K562 (cell line): ENCODE measurements around the gene OOEP. TPM values are rescaled to one million over a fixed set of nuclear protein-coding genes. Genes with fewer than 3 reads are reported as not detected.

ENCODE experiments used
- ATAC-seq: fragments of 200-7000 bp; cut with Tn5 transposase; 3 replicates; pipeline ENCODE4 v1.9.1; 2020; ENCODE audit warnings: moderate library complexity
- BruUV-seq: library from RNA; stranded (reverse); fragments of 400-500 nt; replicated peaks from 2 replicates; lab custom pipeline; 2021; lab: Mats Ljungman, UMichigan
- CTCF ChIA-PET: fragments of 300-600 bp; formaldehyde crosslinking; extraction: SDS; loops from one replicate; lab custom pipeline; 2021; ENCODE audit warnings: low intra/inter-chr PET ratio; lab: Yijun Ruan, JAX
- POLR2A ChIA-PET: fragments of 300-600, 350-650 bp; sonication (Branson Sonifier 250); formaldehyde crosslinking; extraction: SDS; loops from one replicate; lab custom pipeline; 2021; ENCODE audit warnings: antibody characterized with exemption, inconsistent platforms; lab: Yijun Ruan, JAX
- DNase-seq, 4 experiments: peaks; one replicate each; pipeline versions ENCODE4 v3.0.0 to v3.0.0-alpha.2; 2011 to 2018; ENCODE audit warnings: low spot score in 3 of 4, mixed read lengths in 3 of 4; ENCODE audit errors: extremely low read depth in 1 of 4
- FAIRE-seq: peaks from 2 replicates; lab custom pipeline; 2011; peaks lifted over from hg19 to GRCh38; lab: Jason Lieb, UNC
- H2AFZ ChIP-seq: 2 replicates; pipeline ENCODE4 v1.6.0; 2011; ENCODE audit warnings: low read depth, low read length, control low read depth, inconsistent platforms
- H3K27ac ChIP-seq: fragments of 200-600 bp; 3 replicates; pipeline ENCODE4 v1.8.0; 2011; ENCODE audit warnings: low read depth, mild to moderate bottlenecking, control low read depth, inconsistent platforms, low read length, moderate library complexity, mixed read lengths; ENCODE audit errors: extremely low read depth
- H3K27me3 ChIP-seq, 2 experiments: fragments of 300-600 bp in 1 of 2; 2 replicates in 1 of 2; 3 replicates in 1 of 2; pipeline versions ENCODE4 v1.6.0 to v1.8.0; 2011; ENCODE audit warnings: inconsistent platforms in 2 of 2, low read length in 2 of 2, mild to moderate bottlenecking in 1 of 2, mixed read lengths in 1 of 2, moderate library complexity in 1 of 2; ENCODE audit not compliant: control insufficient read depth in 2 of 2, insufficient read depth in 2 of 2
- H3K36me3 ChIP-seq: fragments of 300-600 bp; 3 replicates; pipeline ENCODE4 v1.8.0; 2011; ENCODE audit warnings: mild to moderate bottlenecking, low read length, inconsistent platforms; ENCODE audit not compliant: control insufficient read depth, insufficient read depth
- H3K4me1 ChIP-seq, 2 experiments: fragments of 200-600 bp in 1 of 2; replicated peaks in 1 of 2; 2 replicates in 1 of 2; 3 replicates in 1 of 2; pipeline versions ENCODE4 v1.5.1 to v1.8.0; 2011; ENCODE audit warnings: inconsistent platforms in 2 of 2, low read length in 2 of 2, mild to moderate bottlenecking in 1 of 2, mixed read lengths in 1 of 2, moderate library complexity in 1 of 2; ENCODE audit not compliant: control insufficient read depth in 2 of 2, insufficient read depth in 2 of 2
- H3K4me2 ChIP-seq: 2 replicates; pipeline ENCODE4 v1.6.1; 2011; ENCODE audit warnings: low read length, control low read depth, inconsistent platforms, mixed read lengths; ENCODE audit not compliant: insufficient read depth
- H3K4me3 ChIP-seq: fragments of 200-600 bp; sonication (generic), shearing (Covaris generic); 2 replicates; pipeline ENCODE4 v1.5.1; 2016; ENCODE audit warnings: control low read depth, inconsistent platforms
- H3K79me2 ChIP-seq: fragments of 200-600 bp; 3 replicates; pipeline ENCODE4 v1.8.0; 2011; ENCODE audit warnings: low read length, inconsistent platforms; ENCODE audit not compliant: control insufficient read depth, insufficient read depth
- H3K9ac ChIP-seq, 2 experiments: 2 replicates each; pipeline versions ENCODE4 v1.6.0 to v1.6.1; 2011; ENCODE audit warnings: low read depth in 2 of 2, low read length in 2 of 2, control low read depth in 1 of 2, inconsistent platforms in 1 of 2, mild to moderate bottlenecking in 1 of 2, mixed read lengths in 1 of 2; ENCODE audit not compliant: insufficient read depth in 1 of 2
- H3K9me1 ChIP-seq: one replicate; pipeline ENCODE4 v1.6.0; 2011; ENCODE audit warnings: inconsistent platforms, mild to moderate bottlenecking, low read length, moderate library complexity; ENCODE audit not compliant: control insufficient read depth, insufficient read depth
- H3K9me3 ChIP-seq: replicated peaks from 2 replicates; pipeline ENCODE4 v1.5.1; 2011; ENCODE audit warnings: low read depth, low read length, inconsistent platforms; ENCODE audit not compliant: control insufficient read depth, insufficient read depth
- H4K20me1 ChIP-seq: replicated peaks from 2 replicates; pipeline ENCODE4 v1.6.1; 2011; ENCODE audit warnings: low read length, inconsistent platforms, mixed read lengths; ENCODE audit not compliant: control insufficient read depth, insufficient read depth
- ESRRA ChIP-seq: fragments of 450-650 bp; IDR thresholded peaks from 2 replicates; pipeline ENCODE4 v1.6.1; 2014; ENCODE audit warnings: low read depth, mild to moderate bottlenecking, moderate library complexity, borderline replicate concordance
- ZFP36 ChIP-seq: fragments of 150-350 bp; IDR thresholded peaks from 2 replicates; pipeline ENCODE4 v1.6.1; 2018; ENCODE audit warnings: low read length, low read depth; ENCODE audit not compliant: partially characterized antibody
- ZNF124 ChIP-seq: sonication (generic); formaldehyde crosslinking; IDR thresholded peaks from 2 replicates; pipeline ENCODE4 v1.8.1; 2022; ENCODE audit warnings: missing genetic modification reagents
- ZNF134 ChIP-seq: fragments of 250-450 bp; sonication (Bioruptor Pico); conservative IDR thresholded peaks from 2 replicates; pipeline ENCODE4 v1.4.0; 2020
- ZNF3 ChIP-seq: fragments of 250-450 bp; sonication (Bioruptor Pico); IDR thresholded peaks from 2 replicates; pipeline ENCODE4 v1.5.0; 2021; ENCODE audit warnings: mild to moderate bottlenecking, moderate library complexity
- ZNF41 ChIP-seq: fragments of 250-450 bp; sonication (Bioruptor Pico); conservative IDR thresholded peaks from 2 replicates; pipeline ENCODE4 v1.4.0; 2020; ENCODE audit warnings: mild to moderate bottlenecking
- WGBS: fragments of 100-300 bp; shearing (Covaris generic); methylation state at CpG from one replicate; pipeline ENCODE4 v1.1.6; 2016; ENCODE audit warnings: low coverage, mixed read lengths; ENCODE audit not compliant: insufficient coverage; ENCODE audit errors: missing lambda C conversion rate; 5-methylcytosine and 5-hydroxymethylcytosine counted together
- in situ Hi-C: fragments of 300-500 bp; cut with MboI; formaldehyde crosslinking; loops from 4 replicates; pipeline ENCODE4 v1.15.0; 2018; ENCODE audit warnings: inconsistent platforms, mixed read lengths
- intact Hi-C: fragments of 100-400 bp; cut with micrococcal nuclease; formaldehyde crosslinking; loops from 2 replicates; pipeline ENCODE4 v1.14.2; 2022
- polyA plus RNA-seq, 8 experiments: library from polyadenylated mRNA; depleted of rRNA in 4 of 8; stranded (reverse) in 5 of 8; unstranded in 3 of 8; fragments of >200 nt; fragmentation: Nextera tagmentation in 2 of 8; fragmentation: Illumina TruSeq in 1 of 8; extraction: Ambion mirVana in 2 of 8; extraction: Trizol in 1 of 8; gene quantifications; 2 replicates each; pipeline versions ENCODE4 v1.2.1 to v1.2.3, GENCODE V29; 2011 to 2014; ENCODE audit warnings: inconsistent platforms in 1 of 8, missing spikeins in 1 of 8
- total RNA-seq, 7 experiments: library from RNA; depleted of rRNA in 6 of 7; stranded (reverse); fragments of >200 nt in 6 of 7; fragmentation: Illumina TruSeq in 2 of 7; extraction: Trizol in 2 of 7; gene quantifications; 2 replicates each; pipeline versions ENCODE4 v1.2.1 to v1.2.3, GENCODE V29; 2011 to 2021; ENCODE audit warnings: low replicate concordance in 1 of 7
- TF ChIP-seq, protein P1 (sequence below): fragments of 450-650 bp; IDR thresholded peaks from 2 replicates; pipeline ENCODE4 v1.6.1; 2017; ENCODE audit warnings: antibody characterized with exemption, mild to moderate bottlenecking
- TF ChIP-seq, protein P2 (sequence below): fragments of 200-800 bp; sonication (Bioruptor generic); IDR thresholded peaks from 2 replicates; pipeline ENCODE4 v1.6.1; 2016; ENCODE audit warnings: missing genetic modification characterization, missing compliant biosample characterization
- TF ChIP-seq, protein P3 (sequence below): sonication (generic); formaldehyde crosslinking; IDR thresholded peaks from 2 replicates; pipeline ENCODE4 v1.8.0; 2022; ENCODE audit warnings: mild to moderate bottlenecking, missing genetic modification reagents

Gene OOEP
- total and polyA plus RNA-seq, 9 of the 15 experiments (the other 6 are each of a cell fraction or from before 2014, with no cell fraction given) = not detected

DNA sequence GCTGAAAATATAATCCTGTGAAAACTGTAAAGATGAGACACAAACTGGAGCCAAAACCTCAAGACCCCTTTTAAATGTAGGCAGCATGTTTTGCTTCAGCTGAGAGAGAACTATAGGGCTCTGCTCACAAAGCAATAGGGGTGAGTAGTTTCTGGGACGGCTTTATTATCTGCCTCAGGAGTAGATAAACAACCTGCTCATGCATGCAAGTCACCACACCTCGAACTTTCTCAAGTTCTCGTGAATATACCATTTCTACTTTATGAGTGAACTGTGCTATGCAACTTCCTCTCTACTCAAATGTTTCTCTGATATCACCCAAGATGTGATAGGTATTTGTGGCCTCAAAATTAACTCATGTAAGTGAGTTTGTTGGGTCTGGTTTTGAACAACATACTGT lies 7.5 kb upstream of the OOEP start:
- H3K79me2 ChIP-seq = no peaks in the 10 kb centered on the region
- BruUV-seq = no TSS peak
- H3K4me1 ChIP-seq = peaks cover 0 to 5% of the 10 kb centered on the region in 2 experiments; a peak in 1 of 5 replicates
- H3K36me3 ChIP-seq = no peaks in the 10 kb centered on the region
- no peak for FAIRE-seq
- H3K4me3 ChIP-seq = no peak overlapping the region
- no peak for TF ChIP-seq ESRRA
- TF ChIP-seq ZNF3 (CRISPR knock-in tag) = no peak
- TF ChIP-seq, protein P1, sequence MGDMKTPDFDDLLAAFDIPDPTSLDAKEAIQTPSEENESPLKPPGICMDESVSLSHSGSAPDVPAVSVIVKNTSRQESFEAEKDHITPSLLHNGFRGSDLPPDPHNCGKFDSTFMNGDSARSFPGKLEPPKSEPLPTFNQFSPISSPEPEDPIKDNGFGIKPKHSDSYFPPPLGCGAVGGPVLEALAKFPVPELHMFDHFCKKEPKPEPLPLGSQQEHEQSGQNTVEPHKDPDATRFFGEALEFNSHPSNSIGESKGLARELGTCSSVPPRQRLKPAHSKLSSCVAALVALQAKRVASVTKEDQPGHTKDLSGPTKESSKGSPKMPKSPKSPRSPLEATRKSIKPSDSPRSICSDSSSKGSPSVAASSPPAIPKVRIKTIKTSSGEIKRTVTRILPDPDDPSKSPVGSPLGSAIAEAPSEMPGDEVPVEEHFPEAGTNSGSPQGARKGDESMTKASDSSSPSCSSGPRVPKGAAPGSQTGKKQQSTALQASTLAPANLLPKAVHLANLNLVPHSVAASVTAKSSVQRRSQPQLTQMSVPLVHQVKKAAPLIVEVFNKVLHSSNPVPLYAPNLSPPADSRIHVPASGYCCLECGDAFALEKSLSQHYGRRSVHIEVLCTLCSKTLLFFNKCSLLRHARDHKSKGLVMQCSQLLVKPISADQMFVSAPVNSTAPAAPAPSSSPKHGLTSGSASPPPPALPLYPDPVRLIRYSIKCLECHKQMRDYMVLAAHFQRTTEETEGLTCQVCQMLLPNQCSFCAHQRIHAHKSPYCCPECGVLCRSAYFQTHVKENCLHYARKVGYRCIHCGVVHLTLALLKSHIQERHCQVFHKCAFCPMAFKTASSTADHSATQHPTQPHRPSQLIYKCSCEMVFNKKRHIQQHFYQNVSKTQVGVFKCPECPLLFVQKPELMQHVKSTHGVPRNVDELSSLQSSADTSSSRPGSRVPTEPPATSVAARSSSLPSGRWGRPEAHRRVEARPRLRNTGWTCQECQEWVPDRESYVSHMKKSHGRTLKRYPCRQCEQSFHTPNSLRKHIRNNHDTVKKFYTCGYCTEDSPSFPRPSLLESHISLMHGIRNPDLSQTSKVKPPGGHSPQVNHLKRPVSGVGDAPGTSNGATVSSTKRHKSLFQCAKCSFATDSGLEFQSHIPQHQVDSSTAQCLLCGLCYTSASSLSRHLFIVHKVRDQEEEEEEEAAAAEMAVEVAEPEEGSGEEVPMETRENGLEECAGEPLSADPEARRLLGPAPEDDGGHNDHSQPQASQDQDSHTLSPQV = no peak
- TF ChIP-seq, protein P2, sequence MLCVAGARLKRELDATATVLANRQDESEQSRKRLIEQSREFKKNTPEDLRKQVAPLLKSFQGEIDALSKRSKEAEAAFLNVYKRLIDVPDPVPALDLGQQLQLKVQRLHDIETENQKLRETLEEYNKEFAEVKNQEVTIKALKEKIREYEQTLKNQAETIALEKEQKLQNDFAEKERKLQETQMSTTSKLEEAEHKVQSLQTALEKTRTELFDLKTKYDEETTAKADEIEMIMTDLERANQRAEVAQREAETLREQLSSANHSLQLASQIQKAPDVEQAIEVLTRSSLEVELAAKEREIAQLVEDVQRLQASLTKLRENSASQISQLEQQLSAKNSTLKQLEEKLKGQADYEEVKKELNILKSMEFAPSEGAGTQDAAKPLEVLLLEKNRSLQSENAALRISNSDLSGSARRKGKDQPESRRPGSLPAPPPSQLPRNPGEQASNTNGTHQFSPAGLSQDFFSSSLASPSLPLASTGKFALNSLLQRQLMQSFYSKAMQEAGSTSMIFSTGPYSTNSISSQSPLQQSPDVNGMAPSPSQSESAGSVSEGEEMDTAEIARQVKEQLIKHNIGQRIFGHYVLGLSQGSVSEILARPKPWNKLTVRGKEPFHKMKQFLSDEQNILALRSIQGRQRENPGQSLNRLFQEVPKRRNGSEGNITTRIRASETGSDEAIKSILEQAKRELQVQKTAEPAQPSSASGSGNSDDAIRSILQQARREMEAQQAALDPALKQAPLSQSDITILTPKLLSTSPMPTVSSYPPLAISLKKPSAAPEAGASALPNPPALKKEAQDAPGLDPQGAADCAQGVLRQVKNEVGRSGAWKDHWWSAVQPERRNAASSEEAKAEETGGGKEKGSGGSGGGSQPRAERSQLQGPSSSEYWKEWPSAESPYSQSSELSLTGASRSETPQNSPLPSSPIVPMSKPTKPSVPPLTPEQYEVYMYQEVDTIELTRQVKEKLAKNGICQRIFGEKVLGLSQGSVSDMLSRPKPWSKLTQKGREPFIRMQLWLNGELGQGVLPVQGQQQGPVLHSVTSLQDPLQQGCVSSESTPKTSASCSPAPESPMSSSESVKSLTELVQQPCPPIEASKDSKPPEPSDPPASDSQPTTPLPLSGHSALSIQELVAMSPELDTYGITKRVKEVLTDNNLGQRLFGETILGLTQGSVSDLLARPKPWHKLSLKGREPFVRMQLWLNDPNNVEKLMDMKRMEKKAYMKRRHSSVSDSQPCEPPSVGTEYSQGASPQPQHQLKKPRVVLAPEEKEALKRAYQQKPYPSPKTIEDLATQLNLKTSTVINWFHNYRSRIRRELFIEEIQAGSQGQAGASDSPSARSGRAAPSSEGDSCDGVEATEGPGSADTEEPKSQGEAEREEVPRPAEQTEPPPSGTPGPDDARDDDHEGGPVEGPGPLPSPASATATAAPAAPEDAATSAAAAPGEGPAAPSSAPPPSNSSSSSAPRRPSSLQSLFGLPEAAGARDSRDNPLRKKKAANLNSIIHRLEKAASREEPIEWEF (CRISPR knock-in tag) = no peak
- TF ChIP-seq ZFP36 = no peak
- TF ChIP-seq, protein P3, sequence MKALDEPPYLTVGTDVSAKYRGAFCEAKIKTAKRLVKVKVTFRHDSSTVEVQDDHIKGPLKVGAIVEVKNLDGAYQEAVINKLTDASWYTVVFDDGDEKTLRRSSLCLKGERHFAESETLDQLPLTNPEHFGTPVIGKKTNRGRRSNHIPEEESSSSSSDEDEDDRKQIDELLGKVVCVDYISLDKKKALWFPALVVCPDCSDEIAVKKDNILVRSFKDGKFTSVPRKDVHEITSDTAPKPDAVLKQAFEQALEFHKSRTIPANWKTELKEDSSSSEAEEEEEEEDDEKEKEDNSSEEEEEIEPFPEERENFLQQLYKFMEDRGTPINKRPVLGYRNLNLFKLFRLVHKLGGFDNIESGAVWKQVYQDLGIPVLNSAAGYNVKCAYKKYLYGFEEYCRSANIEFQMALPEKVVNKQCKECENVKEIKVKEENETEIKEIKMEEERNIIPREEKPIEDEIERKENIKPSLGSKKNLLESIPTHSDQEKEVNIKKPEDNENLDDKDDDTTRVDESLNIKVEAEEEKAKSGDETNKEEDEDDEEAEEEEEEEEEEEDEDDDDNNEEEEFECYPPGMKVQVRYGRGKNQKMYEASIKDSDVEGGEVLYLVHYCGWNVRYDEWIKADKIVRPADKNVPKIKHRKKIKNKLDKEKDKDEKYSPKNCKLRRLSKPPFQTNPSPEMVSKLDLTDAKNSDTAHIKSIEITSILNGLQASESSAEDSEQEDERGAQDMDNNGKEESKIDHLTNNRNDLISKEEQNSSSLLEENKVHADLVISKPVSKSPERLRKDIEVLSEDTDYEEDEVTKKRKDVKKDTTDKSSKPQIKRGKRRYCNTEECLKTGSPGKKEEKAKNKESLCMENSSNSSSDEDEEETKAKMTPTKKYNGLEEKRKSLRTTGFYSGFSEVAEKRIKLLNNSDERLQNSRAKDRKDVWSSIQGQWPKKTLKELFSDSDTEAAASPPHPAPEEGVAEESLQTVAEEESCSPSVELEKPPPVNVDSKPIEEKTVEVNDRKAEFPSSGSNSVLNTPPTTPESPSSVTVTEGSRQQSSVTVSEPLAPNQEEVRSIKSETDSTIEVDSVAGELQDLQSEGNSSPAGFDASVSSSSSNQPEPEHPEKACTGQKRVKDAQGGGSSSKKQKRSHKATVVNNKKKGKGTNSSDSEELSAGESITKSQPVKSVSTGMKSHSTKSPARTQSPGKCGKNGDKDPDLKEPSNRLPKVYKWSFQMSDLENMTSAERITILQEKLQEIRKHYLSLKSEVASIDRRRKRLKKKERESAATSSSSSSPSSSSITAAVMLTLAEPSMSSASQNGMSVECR (CRISPR knock-in tag) = no peak
- no peak for TF ChIP-seq ZNF124 (CRISPR knock-in tag)
- no peak for TF ChIP-seq ZNF134 (CRISPR knock-in tag)
- no peak for TF ChIP-seq ZNF41 (CRISPR knock-in tag)
- TF ChIP-seq, all 486 proteins: peak for 0
- Histone ChIP-seq H3K9ac (no peak overlapping the region), H4K20me1 (no peaks in the 10 kb centered on the region), H2AFZ (peak overlapping the region; percentile 62), H3K27me3 (no peaks in the 10 kb centered on the region), H3K9me1 (no peaks in the 10 kb centered on the region), H3K27ac (no peak overlapping the region), H3K9me3 (no peaks in the 10 kb centered on the region), H3K4me2 (no peak overlapping the region)
- 0% methylated on average over 3 of the region's 3 CpGs for WGBS
- DNase-seq (no peak), ATAC-seq (peak; percentile 72)
- intact Hi-C loops = no loop called here
- in situ Hi-C loops = no loop called here
- ChIA-PET POLR2A (interaction anchor here (0.6 to 2.6 kb wide), 3 partner anchors 12 to 678 kb away, joined by 3 to 9 read pairs (median 3); partner anchors contain the start of gene MTO1), CTCF (no interaction called here)
